Central memory CD4-positive, alpha-beta T cell (primary cell): Measurements from ENCODE around the gene ADAMTS17.

Experiments used
- DNase-seq: peaks from one replicate; pipeline ENCODE4 v3.0.0; 2022

Gene ADAMTS17

GRCh38 chr15:100061944-100062343, 279.8 kb downstream of the ADAMTS17 start:
- DNase-seq, result no peak

GRCh38 chr15:100060276-100060926, 281.4 kb downstream of the ADAMTS17 start:
- no peak for DNase-seq

GRCh38 chr15:100059521-100059920, 282.3 kb downstream of the ADAMTS17 start:
- DNase-seq, result no peak

GRCh38 chr15:100059094-100059493, 282.7 kb downstream of the ADAMTS17 start:
- no peak for DNase-seq

- no peak for DNase-seq
Observed at GRCh38 chr15:100058458-100058857, 283.3 kb downstream of the ADAMTS17 start.

- DNase-seq, result no peak
Observed at GRCh38 chr15:100057281-100057680, 284.5 kb downstream of the ADAMTS17 start.

GRCh38 chr15:100056411-100057072, 285.2 kb downstream of the ADAMTS17 start:
- DNase-seq, result no peak

- DNase-seq, result no peak
Observed at GRCh38 chr15:100055821-100056220, 286.0 kb downstream of the ADAMTS17 start.

- no peak for DNase-seq
Observed at GRCh38 chr15:100054539-100054938, 287.2 kb downstream of the ADAMTS17 start.

- DNase-seq, result no peak
Observed at GRCh38 chr15:100053474-100054121, 288.2 kb downstream of the ADAMTS17 start.

- DNase-seq, result no peak
Observed at GRCh38 chr15:100052716-100053473, 288.9 kb downstream of the ADAMTS17 start.

- no peak for DNase-seq
Observed at GRCh38 chr15:100050877-100051786, 290.6 kb downstream of the ADAMTS17 start.

- no peak for DNase-seq
Observed at GRCh38 chr15:100049936-100050876, 291.6 kb downstream of the ADAMTS17 start.

GRCh38 chr15:100049483-100049882, 292.3 kb downstream of the ADAMTS17 start:
- no peak for DNase-seq

GRCh38 chr15:100048736-100049135, 293.0 kb downstream of the ADAMTS17 start:
- no peak for DNase-seq

- no peak for DNase-seq
Observed at GRCh38 chr15:100043692-100044091, 298.1 kb downstream of the ADAMTS17 start.

- no peak for DNase-seq
Observed at GRCh38 chr15:100043068-100043641, 298.6 kb downstream of the ADAMTS17 start.

GRCh38 chr15:100042558-100042957, 299.2 kb downstream of the ADAMTS17 start:
- DNase-seq, result no peak

GRCh38 chr15:100041127-100041828, 300.5 kb downstream of the ADAMTS17 start:
- no peak for DNase-seq

GRCh38 chr15:100039994-100040393, 301.8 kb downstream of the ADAMTS17 start:
- no peak for DNase-seq
